Lower leg skin (tissue), 4 donors: ENCODE data around the gene ATP5IF1. TPM values are rescaled to one million over a fixed set of nuclear protein-coding genes. Genes with fewer than 3 reads are reported as not detected.
A peak's percentile ranks its signal among the peaks of the same experiment; 100 is the strongest.

Experiments used
- DNase-seq, 2 donors: peaks; one replicate each; pipeline ENCODE4 v3.0.0-alpha.2; 2019; ENCODE audit warnings: low spot score in 2 of 2
- H3K4me3 ChIP-seq: fragments of 200-600 bp; sonication (generic); 2 replicates; pipeline ENCODE4 v1.5.1; 2017; ENCODE audit warnings: mild to moderate bottlenecking, low read depth; ENCODE audit not compliant: poor library complexity, severe bottlenecking
- POLR2A ChIP-seq, 2 donors: fragments of 450-650 bp; IDR thresholded peaks; one replicate each; pipeline ENCODE4 v1.6.1; 2016 to 2017; ENCODE audit warnings: antibody characterized with exemption in 2 of 2, mild to moderate bottlenecking in 1 of 2, moderate library complexity in 1 of 2
- WGBS, 2 donors: methylation state at CpG; one replicate each; pipeline ENCODE4 v1.1.5; 2018; 5-methylcytosine and 5-hydroxymethylcytosine counted together
- intact Hi-C: fragments of 100-400 bp; cut with DNase I; formaldehyde crosslinking; loops from one replicate; pipeline ENCODE4 v1.15.0; 2023; ENCODE audit warnings: low total_unique reads
- total RNA-seq, 4 donors: library from RNA; depleted of rRNA; stranded (reverse); fragments of >200 nt; gene quantifications; one replicate each; pipeline ENCODE4 v1.1.0, GENCODE V29; 2016
- TF ChIP-seq, protein P1 (sequence below), 3 donors: fragments of 450-650 bp; IDR thresholded peaks; one replicate each; pipeline ENCODE4 v1.5.1; 2016; ENCODE audit warnings: antibody characterized with exemption in 3 of 3, mild to moderate bottlenecking in 3 of 3, moderate library complexity in 2 of 3

Gene ATP5IF1
- 100 to 1,000 TPM; 125 to 326 (median 247) TPM for total RNA-seq

DNA sequence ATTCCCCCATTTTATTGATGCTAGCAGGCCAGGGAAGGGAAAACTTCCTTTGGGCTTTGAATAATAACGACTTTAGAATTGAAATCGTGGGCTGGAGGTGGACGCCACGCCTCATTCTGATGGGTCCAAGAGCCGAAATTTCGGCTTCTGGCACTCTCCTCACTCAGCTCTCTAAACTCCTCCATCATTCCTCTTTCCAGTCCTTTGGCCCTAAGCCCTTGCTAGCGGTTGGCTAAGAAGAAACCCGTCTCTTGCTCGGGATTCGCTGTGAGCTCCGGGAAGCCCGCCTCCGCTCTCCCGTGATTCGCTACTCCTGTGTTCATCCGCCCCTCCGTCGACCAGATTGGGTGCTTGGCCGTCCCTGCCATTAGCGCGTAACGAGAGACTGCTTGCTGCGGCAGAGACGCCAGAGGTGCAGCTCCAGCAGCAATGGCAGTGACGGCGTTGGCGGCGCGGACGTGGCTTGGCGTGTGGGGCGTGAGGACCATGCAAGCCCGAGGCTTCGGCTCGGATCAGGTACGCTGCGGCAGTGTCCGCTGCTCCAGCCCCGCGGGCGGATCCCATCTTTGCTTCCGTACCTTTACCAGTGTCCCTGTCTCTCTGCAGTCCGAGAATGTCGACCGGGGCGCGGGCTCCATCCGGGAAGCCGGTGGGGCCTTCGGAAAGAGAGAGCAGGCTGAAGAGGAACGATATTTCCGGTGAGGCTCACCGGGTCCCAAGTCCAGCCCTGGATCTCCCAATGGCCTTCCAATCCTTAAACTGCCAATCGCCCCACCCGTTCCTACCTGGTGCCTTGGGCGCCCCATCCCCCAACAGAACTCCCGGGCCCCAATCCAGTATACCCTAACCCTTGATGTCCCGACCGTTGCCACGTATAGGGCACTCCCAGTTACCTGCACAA, at the start of gene ATP5IF1:
TSS of gene ATP5IF1 (plus strand) at position 370 of the 901 bp plus-strand sequence. CDS start at position 430, 60 bp downstream.
- TF ChIP-seq POLR2A (IDR thresholded peaks at IDR 0.05), result peak in 1 of 2 donors; percentile 12
- TF ChIP-seq, protein P1, sequence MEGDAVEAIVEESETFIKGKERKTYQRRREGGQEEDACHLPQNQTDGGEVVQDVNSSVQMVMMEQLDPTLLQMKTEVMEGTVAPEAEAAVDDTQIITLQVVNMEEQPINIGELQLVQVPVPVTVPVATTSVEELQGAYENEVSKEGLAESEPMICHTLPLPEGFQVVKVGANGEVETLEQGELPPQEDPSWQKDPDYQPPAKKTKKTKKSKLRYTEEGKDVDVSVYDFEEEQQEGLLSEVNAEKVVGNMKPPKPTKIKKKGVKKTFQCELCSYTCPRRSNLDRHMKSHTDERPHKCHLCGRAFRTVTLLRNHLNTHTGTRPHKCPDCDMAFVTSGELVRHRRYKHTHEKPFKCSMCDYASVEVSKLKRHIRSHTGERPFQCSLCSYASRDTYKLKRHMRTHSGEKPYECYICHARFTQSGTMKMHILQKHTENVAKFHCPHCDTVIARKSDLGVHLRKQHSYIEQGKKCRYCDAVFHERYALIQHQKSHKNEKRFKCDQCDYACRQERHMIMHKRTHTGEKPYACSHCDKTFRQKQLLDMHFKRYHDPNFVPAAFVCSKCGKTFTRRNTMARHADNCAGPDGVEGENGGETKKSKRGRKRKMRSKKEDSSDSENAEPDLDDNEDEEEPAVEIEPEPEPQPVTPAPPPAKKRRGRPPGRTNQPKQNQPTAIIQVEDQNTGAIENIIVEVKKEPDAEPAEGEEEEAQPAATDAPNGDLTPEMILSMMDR (IDR thresholded peaks at IDR 0.05), result no peak
- intact Hi-C loops, result no loop called here
- WGBS, 2 donors, result 0% methylated on average over 56 to 59 of the region's 60 CpGs

DNA sequence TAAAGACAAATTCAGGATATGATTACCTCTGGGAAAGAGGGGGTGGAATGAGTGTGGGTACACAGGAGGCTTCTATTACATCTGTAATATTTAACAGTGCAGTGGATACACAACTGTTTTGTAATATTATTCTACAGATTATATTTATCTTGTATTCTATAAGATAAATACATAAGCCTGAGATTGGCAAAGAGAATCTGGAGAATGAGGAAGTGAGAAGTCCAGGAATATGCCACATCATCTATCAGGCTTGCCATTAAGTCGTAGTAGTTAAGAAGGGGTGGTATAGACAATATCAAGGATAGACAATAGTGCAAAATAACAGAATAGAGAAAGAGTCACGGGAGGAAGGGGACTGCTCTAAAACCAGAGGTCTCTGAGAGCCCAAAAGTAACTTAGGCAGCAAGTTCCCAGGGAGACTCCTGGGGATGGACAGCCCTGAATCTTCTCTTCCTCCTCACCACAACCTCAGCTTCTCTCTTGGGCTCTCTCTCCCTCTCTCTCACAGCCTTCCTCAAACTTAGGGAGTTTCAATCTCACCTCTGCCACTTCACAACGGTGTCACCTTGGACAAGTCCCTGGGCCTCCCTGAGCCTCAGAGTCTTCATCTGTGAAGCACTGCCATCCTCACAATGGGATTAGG, 45.5 kb upstream of the ATP5IF1 start:
- no peak for TF ChIP-seq POLR2A (IDR thresholded peaks at IDR 0.05)
- TF ChIP-seq, protein P1 (IDR thresholded peaks at IDR 0.05), result no peak
- H3K4me3 ChIP-seq, result no peak overlapping the region
- 64 to 75% methylated on average over 3 of the region's 3 CpGs for WGBS, 2 donors
- intact Hi-C loops, result no loop called here
- DNase-seq, result peak in 1 of 2 donors; percentile 31

More for the DNA sequence above, at the start of gene ATP5IF1:
- peak; percentile 98 to 99 for DNase-seq
- H3K4me3 ChIP-seq, result peak within 1 kb of the TSS; percentile 86

DNA sequence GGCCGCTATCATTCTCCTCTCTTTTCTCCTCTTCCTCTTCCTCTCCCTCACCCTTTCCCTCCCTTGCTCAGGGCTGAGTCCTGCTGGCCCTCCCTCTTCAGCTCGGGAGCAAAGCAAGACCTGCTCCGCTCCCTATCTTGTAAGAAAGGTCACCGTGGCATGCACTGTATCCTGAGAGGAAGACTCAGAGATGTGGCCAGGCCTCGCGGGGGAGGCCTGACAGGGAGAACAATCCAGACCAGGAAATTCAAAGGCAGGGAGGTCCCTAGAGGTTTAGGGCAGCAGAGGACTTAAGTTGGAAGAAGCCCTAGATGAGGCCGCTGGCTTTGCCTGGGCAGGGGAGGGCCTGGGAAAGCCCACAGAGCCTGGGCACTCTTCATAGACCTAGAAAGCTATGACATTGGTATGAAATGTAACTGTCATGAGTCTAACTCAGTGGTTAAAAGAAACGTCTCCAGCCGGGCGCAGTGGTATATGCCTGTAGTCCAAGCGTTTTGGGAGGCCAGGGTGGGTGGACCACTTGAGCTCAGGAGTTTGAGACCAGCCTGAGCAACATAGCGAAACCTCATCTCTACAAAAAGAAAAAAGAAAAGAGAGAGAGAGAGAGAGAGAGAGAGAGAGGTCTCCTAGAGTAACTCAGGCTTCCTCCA, 44.8 kb upstream of the ATP5IF1 start:
- 70 to 78% methylated on average over 12 of the region's 12 CpGs for WGBS, 2 donors
- peak in 1 of 2 donors; percentile 65 for DNase-seq
- H3K4me3 ChIP-seq, result no peak overlapping the region
- TF ChIP-seq, protein P1 (IDR thresholded peaks at IDR 0.05), result no peak
- no peak for TF ChIP-seq POLR2A (IDR thresholded peaks at IDR 0.05)
- intact Hi-C loops, result no loop called here

DNA sequence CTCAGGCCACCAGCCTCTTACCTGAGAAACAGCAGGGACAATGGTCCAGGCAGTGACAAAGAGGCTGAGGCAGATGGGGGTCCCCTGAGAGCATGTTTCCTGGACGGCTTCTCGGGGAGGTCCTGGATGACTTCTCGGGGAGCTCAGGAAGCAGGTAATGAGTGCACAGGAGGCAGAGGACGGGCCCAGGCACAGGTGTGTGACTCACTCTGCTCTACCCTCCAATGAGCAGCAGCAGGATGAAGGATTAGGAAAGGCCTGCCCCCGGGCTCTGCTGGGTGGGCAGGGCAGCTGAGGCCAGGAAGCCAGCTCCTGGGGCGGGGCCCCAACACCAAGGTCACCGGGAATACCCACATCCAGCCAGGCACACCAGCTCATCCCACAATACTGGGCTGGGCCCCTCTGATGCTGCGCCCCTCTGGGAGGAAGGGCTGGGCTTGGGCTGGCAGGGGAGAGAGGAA, 42.2 kb upstream of the ATP5IF1 start:
- TF ChIP-seq, protein P1 (IDR thresholded peaks at IDR 0.05), result no peak
- no peak for TF ChIP-seq POLR2A (IDR thresholded peaks at IDR 0.05)
- no peak overlapping the region for H3K4me3 ChIP-seq
- WGBS, 2 donors, result 36 to 54% methylated on average over 8 of the region's 8 CpGs
- intact Hi-C loops, result no loop called here
- DNase-seq, result peak; percentile 36 to 68

DNA sequence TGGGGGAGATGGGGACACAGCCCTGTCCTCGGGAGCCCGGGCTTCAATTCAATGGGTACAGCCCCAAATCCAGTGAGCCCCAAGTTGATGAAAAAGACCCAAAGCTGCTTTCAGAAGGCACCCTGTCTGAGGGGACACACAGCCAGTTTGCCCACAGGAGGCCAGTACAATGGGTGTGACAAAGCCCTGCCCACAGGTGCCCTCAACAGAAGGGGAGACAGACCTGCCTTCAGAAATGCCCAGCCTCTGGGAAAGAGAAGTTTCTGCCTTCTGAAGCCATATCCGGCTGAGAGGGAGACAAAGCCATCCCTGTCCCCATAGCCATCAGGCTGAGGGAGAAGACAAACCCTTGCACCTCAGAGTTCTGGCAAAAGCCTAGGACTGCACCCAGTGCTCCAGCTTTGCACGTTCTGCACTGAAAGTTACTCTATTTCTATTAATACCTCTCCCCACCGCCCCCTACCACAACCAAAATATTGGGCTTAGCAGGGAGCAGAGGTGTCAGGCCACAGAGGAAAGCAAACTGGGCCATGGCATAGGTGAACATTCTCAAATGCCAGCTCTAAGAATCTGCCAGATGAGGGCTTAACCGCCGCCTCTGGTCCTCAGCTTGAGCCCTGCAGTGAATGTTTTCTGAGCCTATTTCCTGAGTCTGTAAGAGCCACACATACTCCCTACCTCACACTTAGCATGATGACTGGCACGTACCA, 41.4 kb upstream of the ATP5IF1 start:
- intact Hi-C loops, result no loop called here
- TF ChIP-seq POLR2A (IDR thresholded peaks at IDR 0.05), result no peak
- TF ChIP-seq, protein P1 (IDR thresholded peaks at IDR 0.05), result no peak
- peak in 1 of 2 donors; percentile 58 for DNase-seq
- H3K4me3 ChIP-seq, result no peak overlapping the region
- 63 to 68% methylated on average over 8 of the region's 8 CpGs for WGBS, 2 donors
